ENCODE measurements around the gene MPRIP.

GRCh38 chr17:17051791-17052461, 9.7 kb downstream of the MPRIP start:
- TF ChIP-seq CTCF (IDR thresholded peaks at IDR 0.05) (no peak), EZH2 (IDR thresholded peaks at IDR 0.05; ENCODE audit: borderline replicate concordance, insufficient read depth, low read depth, low read length, poor library complexity, severe bottlenecking) (no peak)
